Measurements from ENCODE around the gene PRDM8.

PRDM8 gene

GRCh38 chr4:80219301-80220025 lies 22.2 kb downstream of the PRDM8 start:
- TF ChIP-seq CTCF (IDR thresholded peaks at IDR 0.05; ENCODE audit: unreplicated experiment in 3 of 3): no peak
- Mint-ChIP-seq H3K4me1 (peaks cover 5% of the 10 kb centered on the region), H3K9me3 (no peaks in the 10 kb centered on the region), H3K27me3 (ENCODE audit: low read depth) (peaks cover 80% of the 10 kb centered on the region), H3K36me3 (ENCODE audit: low read depth) (no peaks in the 10 kb centered on the region), H3K27ac (no peak overlapping the region), H3K4me3 (no peak overlapping the region)

- H3K9me3 Mint-ChIP-seq: no peaks in the 10 kb centered on the region
- H3K4me1 Mint-ChIP-seq: peaks cover 5% of the 10 kb centered on the region
- no peaks in the 10 kb centered on the region for H3K36me3 Mint-ChIP-seq (ENCODE audit: low read depth)
- H3K27ac Mint-ChIP-seq: no peak overlapping the region
- H3K27me3 Mint-ChIP-seq (ENCODE audit: low read depth): peaks cover 72% of the 10 kb centered on the region
- no peak overlapping the region for H3K4me3 Mint-ChIP-seq
- no peak for TF ChIP-seq CTCF (IDR thresholded peaks at IDR 0.05; ENCODE audit: unreplicated experiment in 3 of 3)
These were observed 23.4 kb downstream of the PRDM8 start for GRCh38 chr4:80220711-80221110.

- Mint-ChIP-seq H3K27ac (no peak overlapping the region), H3K9me3 (no peaks in the 10 kb centered on the region), H3K4me3 (no peak overlapping the region), H3K27me3 (ENCODE audit: low read depth) (peaks cover 70% of the 10 kb centered on the region), H3K36me3 (ENCODE audit: low read depth) (no peaks in the 10 kb centered on the region), H3K4me1 (peaks cover 5% of the 10 kb centered on the region)
- TF ChIP-seq CTCF (IDR thresholded peaks at IDR 0.05; ENCODE audit: unreplicated experiment in 3 of 3): peak; percentile 40 to 55 (median 45)
These were observed 23.9 kb downstream of the PRDM8 start for GRCh38 chr4:80221161-80221560.

GRCh38 chr4:80225595-80225994 lies 28.3 kb downstream of the PRDM8 start:
- no peak overlapping the region for H3K27ac Mint-ChIP-seq
- no peaks in the 10 kb centered on the region for H3K36me3 Mint-ChIP-seq (ENCODE audit: low read depth)
- H3K9me3 Mint-ChIP-seq: no peaks in the 10 kb centered on the region
- H3K4me1 Mint-ChIP-seq: peaks cover 3% of the 10 kb centered on the region
- no peak overlapping the region for H3K4me3 Mint-ChIP-seq
- peaks cover 56% of the 10 kb centered on the region for H3K27me3 Mint-ChIP-seq (ENCODE audit: low read depth)
- TF ChIP-seq CTCF (IDR thresholded peaks at IDR 0.05; ENCODE audit: unreplicated experiment in 3 of 3): no peak

- no peaks in the 10 kb centered on the region for H3K9me3 Mint-ChIP-seq
- TF ChIP-seq CTCF (IDR thresholded peaks at IDR 0.05; ENCODE audit: unreplicated experiment in 3 of 3): no peak
- no peak overlapping the region for H3K27ac Mint-ChIP-seq
- H3K27me3 Mint-ChIP-seq (ENCODE audit: low read depth): peaks cover 56% of the 10 kb centered on the region
- H3K36me3 Mint-ChIP-seq (ENCODE audit: low read depth): no peaks in the 10 kb centered on the region
- no peaks in the 10 kb centered on the region for H3K4me1 Mint-ChIP-seq
- no peak overlapping the region for H3K4me3 Mint-ChIP-seq
These were observed 28.8 kb downstream of the PRDM8 start for GRCh38 chr4:80226094-80226493.

GRCh38 chr4:80228460-80228859 lies 31.2 kb downstream of the PRDM8 start:
- H3K4me1 Mint-ChIP-seq: no peaks in the 10 kb centered on the region
- no peak overlapping the region for H3K4me3 Mint-ChIP-seq
- no peak for TF ChIP-seq CTCF (IDR thresholded peaks at IDR 0.05; ENCODE audit: unreplicated experiment in 3 of 3)

More at GRCh38 chr4:80228460-80228859, 31.2 kb downstream of the PRDM8 start:
- Mint-ChIP-seq H3K27me3 (ENCODE audit: low read depth) (peaks cover 52% of the 10 kb centered on the region), H3K36me3 (ENCODE audit: low read depth) (no peaks in the 10 kb centered on the region), H3K9me3 (no peaks in the 10 kb centered on the region), H3K27ac (no peak overlapping the region)

All from nephron (organoid).